Raji (cell line): ENCODE data around the gene EVL.

Experiments
- POLR2A ChIP-seq: IDR thresholded peaks from 2 replicates; pipeline ENCODE4 v1.6.1; 2011; ENCODE audit warnings: low read depth, low read length, control low read depth; ENCODE audit not compliant: insufficient read depth

The EVL gene

DNA sequence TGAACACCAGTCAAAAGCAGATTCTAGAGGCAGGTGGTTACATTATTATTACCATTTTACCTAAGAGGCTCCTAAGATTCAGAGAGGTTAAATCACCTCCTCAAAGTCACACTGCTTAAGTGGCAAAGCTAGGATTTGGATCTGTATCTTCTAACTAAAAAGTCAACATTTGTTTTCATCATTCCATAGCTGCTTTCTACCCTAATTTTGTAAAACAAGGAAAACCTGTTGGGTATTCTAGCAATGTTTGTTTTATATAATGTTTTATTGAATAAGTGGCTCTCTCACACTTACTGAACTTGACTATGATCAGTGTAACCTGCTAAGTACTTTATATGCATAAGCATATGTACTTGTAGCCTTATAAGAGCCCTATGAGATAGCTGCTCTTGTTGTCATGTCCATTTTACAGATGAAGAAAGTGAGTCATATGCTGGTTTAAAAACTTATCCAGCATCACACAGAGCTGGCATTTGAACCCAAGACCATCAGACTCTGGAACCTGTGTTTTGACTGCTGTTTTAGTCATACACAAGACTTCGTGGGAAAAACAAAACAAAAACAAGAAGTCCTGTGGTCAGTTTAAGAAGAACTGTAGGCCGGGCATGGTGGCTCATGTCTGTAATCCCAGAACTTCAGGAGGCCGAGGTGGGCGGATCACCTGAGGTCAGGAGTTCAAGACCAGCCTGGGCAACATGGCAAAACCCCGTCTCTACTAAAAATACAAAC, 31.7 kb upstream of the EVL start:
- no peak for TF ChIP-seq POLR2A

DNA sequence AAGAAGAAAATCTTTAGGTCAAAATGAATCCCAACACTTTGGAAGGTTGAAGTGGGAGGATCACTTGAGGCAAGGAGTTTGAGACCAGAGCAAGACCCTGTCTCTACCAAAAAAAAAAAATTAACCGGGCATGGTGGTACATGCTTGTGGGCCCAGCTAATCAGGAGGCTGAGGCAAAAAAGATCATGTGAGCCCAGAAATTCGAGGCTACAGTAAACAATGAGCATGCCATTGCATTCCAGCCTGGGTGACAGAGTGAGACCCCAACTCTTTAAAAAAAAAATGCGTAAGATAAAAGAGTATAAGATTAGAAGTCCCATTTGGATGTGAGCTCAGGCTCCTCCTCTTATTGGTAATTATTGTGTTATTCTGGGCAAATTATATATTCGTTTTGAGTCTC, 30.8 kb upstream of the EVL start:
- TF ChIP-seq POLR2A = no peak

DNA sequence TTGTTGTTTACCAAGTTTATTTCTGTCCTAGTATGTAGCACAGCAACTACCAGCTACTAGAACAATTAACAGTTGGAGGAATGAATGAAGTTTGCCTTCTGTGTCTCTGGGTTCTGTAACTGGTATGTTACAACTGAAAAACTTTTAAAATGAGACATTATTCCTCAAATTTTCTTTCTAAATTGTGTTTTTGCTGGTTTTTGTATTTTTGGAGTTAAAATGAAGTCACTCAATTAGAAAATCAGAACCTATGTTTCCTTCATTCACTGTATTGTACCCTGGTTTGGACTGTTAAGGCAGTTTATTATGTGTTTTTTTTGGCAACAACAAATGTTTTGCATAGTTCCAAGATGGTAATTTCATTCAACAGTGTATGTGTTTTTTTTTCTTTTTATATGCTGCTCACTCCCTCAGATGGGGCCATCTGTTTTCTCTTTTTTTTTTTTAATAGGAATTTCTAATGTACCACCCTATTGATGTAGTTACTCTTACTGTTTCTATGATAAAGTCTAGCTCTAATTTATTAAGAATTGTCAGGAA, 30.2 kb upstream of the EVL start:
- TF ChIP-seq POLR2A = no peak

DNA sequence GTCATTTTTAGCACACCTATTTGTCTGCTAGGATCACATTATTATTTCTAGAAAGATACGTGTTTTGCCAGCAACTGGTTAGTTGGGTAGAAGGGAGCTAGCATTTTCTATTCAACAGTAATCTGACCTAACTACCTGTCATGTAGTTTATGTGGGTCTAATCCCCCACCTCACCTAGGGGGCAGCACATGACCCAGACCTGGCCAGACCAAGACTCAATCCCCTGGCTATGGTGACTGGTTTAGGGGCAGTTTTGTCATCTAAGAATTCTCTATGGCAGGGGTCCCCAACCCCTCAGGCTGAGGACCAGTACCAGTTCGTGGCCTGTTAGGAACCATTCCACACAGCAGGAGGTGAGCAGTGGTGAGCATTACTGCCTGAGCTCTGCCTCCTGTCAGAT, 29.5 kb upstream of the EVL start:
- TF ChIP-seq POLR2A = no peak

DNA sequence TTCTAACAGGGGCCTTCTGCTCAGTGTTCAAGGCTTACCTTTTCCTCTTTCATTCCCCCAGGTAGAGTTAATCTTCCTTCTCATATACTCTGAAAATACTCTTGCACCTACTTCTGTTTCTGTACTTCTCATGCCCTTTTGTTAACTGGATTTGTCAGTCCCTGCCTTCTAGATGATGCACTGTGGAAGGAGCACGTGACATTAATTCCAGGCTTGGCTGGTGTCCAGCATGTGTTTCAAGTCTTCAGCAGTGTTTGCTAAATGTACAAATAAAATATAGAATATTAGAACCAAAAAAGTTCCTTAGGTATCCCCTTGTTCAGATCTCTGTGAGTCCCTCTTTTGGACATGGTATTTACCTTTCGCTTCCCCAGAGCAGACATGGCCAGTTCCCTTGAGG, 27.9 kb upstream of the EVL start:
- no peak for TF ChIP-seq POLR2A

DNA sequence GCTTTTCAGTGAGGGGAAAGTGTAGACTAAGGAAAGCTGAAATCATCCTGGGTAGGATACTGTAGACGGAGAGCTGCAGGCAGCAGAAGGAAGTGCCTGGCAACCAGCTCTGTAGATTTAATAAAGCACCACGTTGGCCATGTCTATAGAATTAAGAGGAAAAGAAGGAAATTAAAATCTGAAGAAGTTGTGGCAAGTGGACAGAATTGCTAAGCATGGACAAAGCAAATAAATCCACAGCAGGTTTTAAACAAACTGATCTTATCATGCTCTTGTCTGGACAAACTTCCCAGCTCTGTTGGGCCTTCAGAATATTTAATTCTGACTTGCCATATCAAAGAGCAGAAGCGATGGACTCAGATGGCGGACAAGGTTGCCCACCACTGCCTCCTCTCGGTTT, 27.2 kb upstream of the EVL start:
- no peak for TF ChIP-seq POLR2A

DNA sequence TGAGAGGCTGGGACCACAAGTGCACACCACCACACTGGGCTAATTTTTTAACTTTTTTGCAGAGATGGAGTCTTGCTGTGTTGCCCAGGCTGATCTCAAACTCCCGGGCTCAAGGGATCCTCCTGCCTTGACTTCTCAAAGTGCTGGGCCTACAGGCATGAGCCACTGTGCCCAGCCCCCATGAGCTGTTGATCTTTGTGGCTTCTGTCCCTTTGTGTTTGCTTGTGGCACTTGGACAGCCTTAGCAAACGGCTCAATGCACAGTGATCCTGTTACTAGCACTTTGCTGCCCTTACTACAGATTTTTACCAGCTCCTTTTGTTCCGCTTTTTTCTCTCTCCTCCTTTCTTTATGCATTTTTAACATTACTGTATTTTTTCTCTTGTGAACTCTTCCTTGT, 25.3 kb upstream of the EVL start:
- no peak for TF ChIP-seq POLR2A

DNA sequence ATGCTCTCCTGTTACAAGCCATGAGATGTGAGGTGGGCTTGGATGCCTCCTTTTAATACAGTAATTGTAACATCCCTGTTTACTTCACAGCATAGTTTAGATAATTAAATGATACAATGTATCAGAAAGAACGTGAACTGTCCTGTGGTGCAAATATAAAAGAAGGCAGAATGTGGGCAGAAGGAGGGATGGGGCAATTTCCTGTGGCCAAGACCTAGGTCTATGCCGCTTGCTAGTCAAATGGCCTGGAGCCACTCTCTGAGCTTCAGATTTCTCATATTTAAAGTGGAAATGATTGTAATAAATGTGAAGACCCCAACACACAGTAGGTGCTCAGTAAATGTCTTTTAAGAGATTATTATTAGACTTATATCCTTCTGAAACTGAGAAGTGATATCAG, 24.0 kb upstream of the EVL start:
- TF ChIP-seq POLR2A = no peak

DNA sequence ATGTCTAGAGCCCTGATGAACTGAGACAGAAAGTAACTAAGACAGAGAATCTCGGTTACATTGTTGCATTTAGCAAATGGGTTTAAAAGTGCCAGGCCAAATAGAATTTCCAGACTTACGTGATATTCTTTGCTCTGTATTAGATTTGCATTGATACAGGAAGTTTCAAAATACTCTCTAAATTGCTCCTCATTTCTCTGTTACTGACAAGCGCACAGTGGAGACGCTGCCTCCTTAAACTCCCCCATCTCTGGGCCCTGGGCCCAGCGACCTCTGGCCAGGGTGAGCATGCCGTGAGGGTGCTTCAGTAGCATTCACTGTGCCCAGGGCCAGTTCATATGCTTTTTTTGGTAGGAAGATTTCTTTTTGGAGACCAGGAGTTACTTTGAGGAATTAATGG, 22.9 kb upstream of the EVL start:
- TF ChIP-seq POLR2A = no peak

DNA sequence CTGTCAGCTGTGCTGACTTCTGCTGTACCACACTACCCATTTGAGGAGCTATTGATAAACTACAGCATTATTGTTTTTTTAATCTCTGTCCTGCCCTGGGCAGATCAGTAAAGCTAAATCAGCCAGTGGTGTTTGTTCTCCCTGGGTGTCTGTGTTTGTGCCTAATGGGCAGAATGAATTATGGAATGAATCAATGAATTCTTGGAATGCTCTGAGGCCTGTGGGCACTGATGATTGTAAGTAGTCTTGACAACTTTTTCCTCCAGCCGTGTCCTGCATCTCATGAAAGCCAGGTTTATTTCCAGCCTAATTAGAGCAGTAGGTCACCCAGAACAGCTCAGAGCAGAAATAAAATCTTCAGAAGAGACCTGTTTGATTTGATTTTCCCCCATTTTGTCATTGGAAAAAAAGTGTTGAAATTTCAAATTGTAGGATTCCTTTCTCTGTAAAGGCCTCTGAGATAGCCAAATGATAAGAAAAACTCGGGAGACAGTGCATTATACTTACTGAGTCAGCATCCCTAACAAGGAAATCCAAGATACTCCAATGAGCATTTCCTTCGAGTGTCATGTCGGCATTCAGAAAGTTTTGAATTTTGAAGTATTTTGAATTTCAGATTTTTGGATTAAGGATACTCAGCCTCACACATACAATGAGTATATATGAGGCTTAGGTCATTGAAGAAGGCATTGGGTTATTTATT, 19.4 kb upstream of the EVL start:
- no peak for TF ChIP-seq POLR2A

DNA sequence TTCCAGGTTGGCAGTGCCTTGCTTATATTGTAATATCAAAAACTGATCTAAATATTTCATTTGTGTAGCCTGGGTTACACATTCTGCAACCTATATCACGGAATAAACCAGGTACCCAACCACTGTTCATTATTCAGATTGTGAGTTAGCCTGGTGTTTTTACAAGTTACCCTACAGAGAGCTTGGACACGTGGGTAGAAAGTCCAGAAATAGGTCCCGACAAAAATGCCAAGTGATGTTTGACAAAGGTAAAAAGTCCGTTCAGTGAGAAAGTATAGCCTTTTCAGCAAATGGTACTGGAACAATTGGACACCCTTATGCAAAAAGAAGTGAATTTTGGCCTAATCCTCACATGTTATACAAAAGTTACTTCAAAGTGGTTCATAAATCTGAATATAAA, 17.6 kb upstream of the EVL start:
- TF ChIP-seq POLR2A = no peak

DNA sequence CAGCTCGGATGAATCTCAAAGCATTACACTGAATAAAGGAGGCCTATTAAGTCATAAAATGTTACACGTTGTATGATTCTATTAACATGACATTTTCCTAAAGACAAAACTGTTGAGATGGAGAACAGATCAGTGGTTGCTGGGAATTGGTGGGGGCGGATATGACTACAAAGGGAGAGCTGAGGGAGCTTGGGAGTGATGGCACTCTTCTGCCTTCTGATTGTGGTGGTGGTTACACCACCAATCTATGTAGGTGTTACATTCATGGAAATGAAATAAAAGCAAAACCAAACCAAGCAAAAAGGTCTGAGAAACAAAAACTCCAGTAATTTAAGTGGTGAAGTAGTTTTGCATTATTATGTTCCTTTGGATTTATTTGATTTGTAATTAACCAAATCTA, 16.4 kb upstream of the EVL start:
- no peak for TF ChIP-seq POLR2A

DNA sequence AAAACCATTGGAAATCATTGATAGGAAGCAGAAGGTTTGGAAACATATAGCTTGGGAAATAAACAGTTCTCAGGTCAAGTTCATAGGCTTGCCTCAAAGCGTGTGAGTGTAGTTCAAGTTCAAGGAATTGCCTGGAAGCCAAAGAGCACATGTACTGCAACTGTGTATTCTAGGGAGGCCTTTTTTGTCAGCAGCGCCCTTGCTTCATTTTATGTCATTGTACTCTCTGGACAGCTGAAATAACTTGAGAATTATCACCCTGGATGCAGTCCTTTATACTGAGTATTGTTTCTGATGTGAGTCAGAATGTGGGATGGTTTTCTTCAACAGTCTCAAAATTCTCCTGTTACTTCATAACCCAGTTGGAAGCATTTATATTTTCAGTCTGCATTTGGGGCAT, 16.0 kb upstream of the EVL start:
- no peak for TF ChIP-seq POLR2A

DNA sequence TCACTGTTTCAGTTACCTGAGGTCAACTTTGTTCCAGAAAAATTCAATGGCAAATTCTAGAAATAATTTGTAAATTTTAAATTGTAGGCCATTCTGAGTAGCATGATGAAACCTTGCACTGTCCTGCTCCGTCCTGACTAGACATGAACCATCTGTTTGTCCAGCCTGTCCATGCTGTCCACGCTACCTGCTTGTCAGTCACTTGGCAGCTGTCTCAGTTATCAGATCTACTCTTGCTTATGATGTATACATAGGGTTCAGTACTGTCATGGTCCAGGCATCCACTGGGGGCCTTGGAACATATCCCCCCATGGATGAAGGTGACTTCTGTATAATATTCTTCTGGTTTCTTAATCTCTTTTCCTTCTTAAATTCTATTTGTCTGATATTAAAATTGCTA, 14.1 kb upstream of the EVL start:
- no peak for TF ChIP-seq POLR2A

DNA sequence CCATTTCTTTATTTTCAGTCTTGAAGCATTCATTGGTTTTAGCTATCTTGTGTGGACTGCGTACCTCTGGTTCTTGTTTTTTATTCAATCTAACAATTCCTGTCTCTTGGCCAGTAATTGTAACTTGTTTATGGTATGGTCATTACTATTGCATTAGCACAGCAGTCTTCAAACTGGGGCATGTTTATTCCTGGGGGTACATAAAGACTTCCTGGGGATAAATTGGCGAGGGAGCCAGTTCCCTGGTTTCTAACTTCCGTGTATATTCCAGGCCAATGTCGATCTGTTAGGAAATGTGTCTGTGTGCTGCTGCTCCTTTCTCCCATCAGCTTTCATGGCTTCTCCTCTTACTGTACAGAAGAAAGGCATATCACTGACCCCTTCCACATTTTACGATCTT, 13.7 kb upstream of the EVL start:
- no peak for TF ChIP-seq POLR2A

DNA sequence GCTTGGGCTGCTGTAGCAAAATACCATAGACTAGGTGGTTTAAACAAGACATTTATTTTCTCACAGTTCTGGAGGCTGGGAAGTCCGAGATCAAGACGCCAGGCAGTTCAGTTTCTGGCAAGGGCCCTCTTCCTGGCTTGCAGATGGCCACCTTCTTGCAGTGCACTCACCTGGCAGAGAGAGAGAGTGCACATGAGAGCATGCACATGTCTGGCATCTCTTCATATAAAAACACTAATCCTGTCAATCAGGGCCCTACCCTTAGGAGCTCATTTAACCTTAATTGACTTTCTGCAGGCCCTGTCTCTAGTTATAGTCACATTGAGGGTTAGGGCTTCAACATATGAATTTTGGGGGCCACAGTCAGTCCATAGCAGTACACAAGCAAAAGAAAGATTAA, 12.4 kb upstream of the EVL start:
- no peak for TF ChIP-seq POLR2A
